Measurements from ENCODE around the gene CNTNAP2.
A peak's percentile ranks its signal among the peaks of the same experiment; 100 is the strongest.
"Not testable (repeated sequence)": the region's sequence is repeated elsewhere in the genome, so short reads cannot be mapped to it uniquely, and the experiment has no call there.

The CNTNAP2 gene

DNA sequence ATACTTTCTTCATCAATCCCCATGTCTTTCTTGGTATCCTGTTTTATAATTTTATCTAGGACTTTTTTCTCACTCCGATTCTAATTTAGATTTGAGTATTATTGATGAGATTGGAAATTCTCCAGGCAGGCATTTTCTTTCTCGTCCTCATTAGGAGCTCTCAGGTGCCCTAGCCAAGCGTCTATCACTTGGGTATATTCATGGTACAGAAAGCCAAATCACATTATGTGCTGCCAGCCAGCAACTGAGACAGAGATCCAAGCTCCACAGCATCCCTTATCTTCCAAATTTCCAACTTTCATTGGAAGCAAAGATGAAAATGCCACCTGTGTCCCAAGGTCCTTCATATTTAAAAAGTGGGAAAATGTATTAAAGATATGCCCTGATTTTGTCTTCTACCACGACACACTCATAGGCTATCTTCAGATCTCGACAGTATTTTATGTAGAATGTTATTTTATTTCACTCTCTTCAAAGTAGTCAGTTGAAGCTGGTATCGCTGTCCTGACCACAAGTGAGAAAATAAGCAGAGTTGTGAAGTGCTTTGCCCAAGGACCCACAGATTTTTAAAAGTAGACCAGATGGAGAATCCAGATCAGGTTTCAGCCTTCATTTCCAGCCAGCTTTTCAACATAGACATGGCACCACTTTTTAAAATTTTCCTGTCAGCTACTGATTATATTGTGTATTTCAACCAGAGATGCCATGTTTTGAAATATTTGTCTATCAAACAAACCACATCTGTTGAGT is 773.4 kb downstream of the CNTNAP2 start:
- DNase-seq (ENCODE audit: low spot score), result no peak

DNA sequence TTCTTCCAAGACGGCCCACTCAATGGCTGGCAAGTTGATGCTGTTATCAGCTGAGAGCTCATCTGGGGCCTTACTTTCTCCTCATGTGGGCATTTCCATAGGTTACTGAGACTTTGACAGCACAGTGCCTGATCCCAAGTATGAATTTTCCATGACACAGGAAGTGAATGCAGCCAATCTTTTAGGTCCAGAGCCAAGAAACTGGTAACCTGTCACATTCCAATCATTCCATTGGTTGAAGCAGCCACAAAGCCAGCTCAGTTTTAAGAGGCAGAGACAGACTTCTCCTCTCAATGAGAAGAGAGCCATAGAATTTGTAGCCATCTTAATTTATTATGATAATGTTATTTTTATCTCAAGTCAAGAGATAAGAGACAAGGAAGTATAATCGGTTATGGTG is 775.5 kb downstream of the CNTNAP2 start:
- DNase-seq (ENCODE audit: low spot score), result no peak

DNA sequence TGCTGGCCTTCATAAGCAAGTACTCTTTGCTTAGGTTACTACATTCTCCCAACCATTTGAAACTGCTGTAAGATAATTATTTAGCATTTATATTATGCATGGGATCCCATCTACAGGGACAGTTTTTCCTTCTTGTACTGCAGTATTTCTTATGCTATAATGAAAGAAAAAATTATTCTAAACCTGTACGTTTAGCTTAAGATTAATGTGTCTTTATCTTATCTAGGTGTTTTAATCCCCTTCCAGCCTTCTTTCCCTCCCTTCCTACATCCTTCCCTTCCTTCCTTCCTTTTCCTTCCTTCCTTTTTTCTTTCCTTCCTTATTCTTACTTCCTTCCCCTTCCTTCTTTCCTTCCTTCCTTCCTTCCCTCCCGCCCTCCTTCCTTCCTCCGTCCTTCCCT is 778.3 kb downstream of the CNTNAP2 start:
- DNase-seq (ENCODE audit: low spot score), result no peak

DNA sequence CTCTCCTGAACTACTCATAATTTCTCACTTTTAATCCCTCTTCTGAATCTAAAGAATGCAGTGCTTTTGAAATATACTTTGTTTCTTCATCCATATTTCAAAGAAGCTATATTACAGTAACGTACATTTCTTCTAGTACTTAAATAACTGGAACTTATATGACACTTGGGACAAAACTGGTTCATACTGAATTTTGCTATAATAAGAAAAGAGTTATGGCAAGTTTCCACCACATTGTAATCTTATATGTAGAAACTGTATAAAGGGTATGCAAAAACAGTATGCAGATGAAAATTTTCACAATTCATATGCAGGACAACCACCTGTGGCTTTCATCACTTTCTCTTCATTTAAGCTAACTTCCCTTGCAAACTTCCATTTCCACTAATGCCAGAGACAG is 785.7 kb downstream of the CNTNAP2 start:
- no peak for DNase-seq (ENCODE audit: low spot score)

DNA sequence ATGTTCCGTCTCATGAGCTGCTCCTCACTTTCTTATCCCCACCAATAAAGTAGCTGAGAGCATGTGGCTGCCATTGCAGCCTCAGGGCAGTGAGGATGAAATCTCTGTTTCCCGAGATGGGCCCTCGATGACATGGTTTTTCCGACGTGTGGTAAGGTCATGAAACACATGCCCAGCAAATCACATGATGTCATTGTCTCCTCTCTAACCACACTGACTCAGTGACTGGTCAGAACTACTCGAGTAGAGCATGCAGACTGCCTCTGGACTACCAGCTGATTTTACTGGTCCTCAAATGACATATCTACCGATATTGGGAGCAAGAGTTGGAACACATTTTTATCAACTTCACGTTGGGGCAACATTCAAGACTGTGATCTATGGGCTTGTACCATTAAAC is 786.1 kb downstream of the CNTNAP2 start:
- peak; percentile 6 for DNase-seq (ENCODE audit: low spot score)

GRCh38 chr7:146905746-146906145 is 789.1 kb downstream of the CNTNAP2 start:
- not testable (repeated sequence) for DNase-seq (ENCODE audit: low spot score)

- DNase-seq (ENCODE audit: low spot score), result no peak
Observed at GRCh38 chr7:146922782-146923181, 806.2 kb downstream of the CNTNAP2 start.

DNA sequence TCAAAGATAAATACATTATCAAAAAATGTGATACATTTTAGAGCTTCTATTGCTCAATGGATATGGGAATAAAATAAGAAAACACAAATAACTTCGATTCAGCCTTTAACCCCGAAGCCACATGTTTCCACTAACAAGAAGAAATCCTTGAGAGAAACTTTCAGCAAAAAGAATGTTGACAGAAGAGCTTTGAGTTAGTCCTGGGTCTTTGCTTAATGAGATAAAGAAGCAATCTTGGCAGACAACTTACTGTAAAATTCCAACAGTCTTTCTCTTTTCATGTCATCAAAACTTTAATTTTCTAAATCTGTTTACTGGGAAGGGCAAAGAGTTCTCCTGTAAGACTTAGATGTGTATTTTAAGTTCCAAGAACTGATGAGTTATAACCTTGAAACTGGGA is 810.2 kb downstream of the CNTNAP2 start:
- DNase-seq (ENCODE audit: low spot score), result no peak

DNA sequence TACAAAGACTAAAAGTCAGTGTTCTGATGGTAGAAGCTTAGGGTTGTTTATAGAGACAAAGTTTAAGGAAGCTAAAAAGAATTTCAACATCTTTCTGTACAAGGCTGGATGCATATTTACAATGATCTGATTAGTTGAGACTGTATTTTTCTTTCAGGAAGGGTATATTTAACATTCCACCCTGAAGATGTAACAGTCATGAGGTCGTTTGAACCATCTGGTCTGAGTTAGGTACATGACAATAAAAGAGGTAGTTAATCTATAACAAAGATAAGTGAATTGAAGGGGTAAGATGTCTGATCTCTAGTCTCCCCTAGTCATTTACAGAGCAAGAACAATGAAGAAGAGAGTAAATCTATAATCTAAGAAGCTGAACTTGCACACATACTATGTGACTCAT is 821.2 kb downstream of the CNTNAP2 start:
- DNase-seq (ENCODE audit: low spot score), result no peak

DNA sequence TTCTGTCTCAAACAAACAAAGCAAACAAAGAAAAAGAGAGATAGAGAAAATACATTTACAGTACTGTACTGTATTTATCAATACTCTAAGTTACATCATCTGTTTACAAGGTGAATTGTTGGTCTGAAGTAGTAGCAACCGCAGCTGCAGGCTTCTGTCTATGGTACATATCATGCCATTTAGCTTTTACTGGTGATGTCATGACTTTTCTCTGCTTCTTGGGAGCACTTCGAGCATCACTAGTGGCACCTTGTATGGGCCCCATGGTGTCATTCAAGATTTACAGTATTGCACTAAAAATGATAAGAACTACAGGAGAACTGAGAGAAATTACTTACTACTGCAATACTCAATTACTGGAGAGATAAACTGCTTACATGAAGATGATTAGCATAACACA is 826.9 kb downstream of the CNTNAP2 start:
- DNase-seq (ENCODE audit: low spot score), result no peak

DNA sequence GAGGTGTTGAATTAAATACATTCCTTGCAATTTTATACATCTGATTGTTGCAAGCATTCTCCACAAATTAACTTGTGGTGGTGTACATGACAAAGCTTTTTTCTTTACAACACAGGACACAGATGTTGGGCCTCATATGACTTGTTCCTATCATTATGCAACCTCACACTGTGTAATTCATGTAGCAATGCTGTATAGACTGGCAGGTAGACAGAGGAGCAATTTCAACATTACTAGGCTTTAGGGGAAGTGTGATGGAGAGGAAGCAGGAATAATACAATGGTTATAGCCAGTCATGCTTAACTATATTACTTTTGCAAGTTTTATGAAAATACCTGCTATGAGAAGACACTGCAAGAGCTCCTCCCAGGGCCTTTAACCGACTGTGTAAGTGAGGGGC is 832.1 kb downstream of the CNTNAP2 start:
- no peak for DNase-seq (ENCODE audit: low spot score)

DNA sequence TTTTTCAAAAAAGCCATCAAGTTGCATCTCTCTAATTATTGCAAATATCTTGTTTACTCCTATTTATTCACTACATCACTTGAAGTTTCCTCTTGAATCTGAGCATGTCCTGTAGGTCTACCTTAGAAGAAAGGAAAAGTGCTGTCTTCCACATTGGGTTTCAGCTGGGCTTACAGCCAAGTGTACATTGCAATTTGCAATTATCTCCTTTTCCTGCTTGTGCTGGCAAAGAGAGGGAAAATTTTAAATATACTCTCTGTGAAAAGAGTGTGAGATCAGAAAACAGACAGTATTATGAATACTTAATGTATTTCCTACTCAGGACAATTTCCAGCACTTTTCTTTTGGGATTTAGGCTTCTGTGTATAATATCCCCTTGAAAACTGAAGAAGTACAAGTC is 839.7 kb downstream of the CNTNAP2 start:
- DNase-seq (ENCODE audit: low spot score), result no peak

- no peak for DNase-seq (ENCODE audit: low spot score)
Observed at GRCh38 chr7:146956853-146957252, 840.3 kb downstream of the CNTNAP2 start.

- no peak for DNase-seq (ENCODE audit: low spot score)
Observed at GRCh38 chr7:146960773-146961391, 844.3 kb downstream of the CNTNAP2 start.

GRCh38 chr7:146961617-146962016 is 845.0 kb downstream of the CNTNAP2 start:
- peak; percentile 76 for DNase-seq (ENCODE audit: low spot score)

- no peak for DNase-seq (ENCODE audit: low spot score)
Observed at GRCh38 chr7:146966274-146966673, 849.7 kb downstream of the CNTNAP2 start.

DNA sequence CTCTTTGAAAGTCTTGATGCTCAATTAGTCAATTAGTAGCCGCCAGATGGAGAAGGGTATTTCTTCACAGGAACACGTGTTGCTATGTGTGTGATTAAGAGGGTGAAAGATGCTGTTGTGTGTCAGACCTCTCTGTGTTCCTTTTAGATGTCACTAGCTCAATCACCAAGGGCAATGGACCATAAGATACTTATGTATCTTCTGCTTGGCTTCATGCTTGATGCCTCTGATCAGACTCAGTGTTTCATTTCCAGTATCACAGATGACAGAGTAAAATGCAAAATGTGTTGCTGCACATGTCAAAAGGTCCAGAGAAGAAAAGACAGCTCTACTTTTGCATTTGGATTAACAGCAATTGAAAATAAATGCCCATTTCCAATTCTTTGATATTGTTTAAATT is 865.9 kb downstream of the CNTNAP2 start:
- DNase-seq (ENCODE audit: low spot score), result no peak

- DNase-seq (ENCODE audit: low spot score), result no peak
Observed at GRCh38 chr7:146991596-146991995, 875.0 kb downstream of the CNTNAP2 start.

DNA sequence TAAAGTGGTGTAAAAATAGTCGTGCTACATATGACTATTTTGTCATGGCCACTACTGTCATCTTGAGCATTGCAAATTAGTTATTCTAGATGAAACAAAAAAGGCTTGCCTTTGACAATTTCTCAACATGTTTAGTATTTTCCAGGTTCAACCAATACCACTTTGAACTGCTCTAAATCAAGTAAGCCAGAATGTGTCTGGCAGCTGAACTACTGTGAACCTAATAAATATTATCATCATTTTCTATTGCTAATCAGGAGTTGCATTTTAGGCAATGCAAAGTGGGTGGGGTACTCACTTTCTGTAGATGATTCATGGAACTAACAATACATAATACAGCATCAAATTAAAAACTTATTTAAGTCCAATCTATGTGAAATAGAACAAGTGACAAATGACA is 877.2 kb downstream of the CNTNAP2 start:
- DNase-seq (ENCODE audit: low spot score), result no peak

GRCh38 chr7:147008530-147008929 is 891.9 kb downstream of the CNTNAP2 start:
- DNase-seq (ENCODE audit: low spot score), result no peak

DNA sequence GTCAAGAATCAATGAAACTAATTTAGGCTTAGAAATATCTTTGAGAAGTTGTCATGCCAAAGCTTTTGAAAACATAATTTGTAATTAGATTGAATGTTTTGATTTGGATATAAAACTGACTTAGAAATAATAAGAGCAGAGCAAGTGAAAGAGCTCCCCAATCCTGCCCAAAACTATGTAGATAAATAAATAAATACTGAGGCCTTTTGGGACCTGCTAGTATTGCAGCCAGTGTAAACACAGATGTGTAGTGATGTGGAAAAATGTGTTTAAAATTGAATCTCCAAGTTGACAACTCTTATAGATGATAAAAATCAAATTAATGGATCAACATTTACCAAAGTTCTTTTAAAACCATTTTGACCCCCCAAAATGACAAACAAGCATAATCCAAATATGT is 896.1 kb downstream of the CNTNAP2 start:
- DNase-seq (ENCODE audit: low spot score), result no peak

DNA sequence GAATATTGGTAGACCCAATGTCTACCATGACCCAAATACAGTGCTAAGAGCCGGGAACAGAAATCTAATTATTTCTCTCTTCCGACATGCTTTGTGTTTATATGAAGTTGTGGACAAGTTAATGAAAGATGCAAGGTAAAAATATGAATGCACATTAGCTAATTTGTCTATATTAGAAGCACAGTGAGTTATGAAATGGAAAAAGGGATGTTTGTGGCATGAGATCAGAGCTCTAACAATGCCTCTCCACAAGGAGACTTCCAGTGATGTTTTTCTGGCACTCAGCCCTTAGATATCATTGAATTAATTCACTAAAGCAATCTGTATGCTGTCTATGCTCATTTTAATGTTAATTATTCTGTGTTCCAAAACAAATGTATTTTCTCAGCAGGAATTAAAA is 897.2 kb downstream of the CNTNAP2 start:
- peak; percentile 5 for DNase-seq (ENCODE audit: low spot score)

DNA sequence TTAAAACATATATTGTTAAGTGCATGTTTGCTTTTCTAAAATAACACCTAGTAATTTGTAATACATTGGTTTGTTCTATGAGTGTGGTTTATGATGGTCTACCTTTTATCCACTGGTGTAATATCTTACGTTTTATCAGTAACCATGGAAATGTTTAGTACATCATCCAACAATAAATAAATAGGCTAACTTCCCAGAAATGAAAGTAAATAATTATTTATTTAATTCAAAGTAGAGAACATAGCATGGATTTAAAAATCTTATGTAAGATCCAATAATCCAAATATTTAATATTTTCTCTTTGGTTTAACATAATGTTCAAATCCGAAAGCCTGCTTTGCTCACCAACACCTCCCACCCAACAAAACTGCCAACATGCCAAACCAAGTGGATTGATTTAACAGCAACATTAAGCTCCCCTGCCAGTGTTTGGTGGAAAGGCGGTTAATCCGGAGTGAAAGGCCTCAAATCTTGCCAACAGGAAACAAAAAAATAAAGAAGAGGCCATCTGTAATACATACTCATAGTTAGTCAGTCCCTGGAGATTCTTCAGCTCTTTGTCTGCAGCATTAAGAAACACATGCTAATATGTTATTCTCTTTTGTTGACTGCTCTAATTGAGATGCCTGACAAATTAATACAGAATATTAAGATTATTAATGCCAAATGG is 897.8 kb downstream of the CNTNAP2 start:
- peak; percentile 4 for DNase-seq (ENCODE audit: low spot score)

All from AG20443 (cell line).